Ovary (tissue), 3 donors: Measurements from ENCODE around the gene TMEM18.

Experiments
- CTCF ChIP-seq, 3 donors: fragments of 450-650 bp in 2 of 3; fragments of 200-600 bp in 1 of 3; IDR thresholded peaks; one replicate each; pipeline versions ENCODE4 v1.5.1 to v1.8.0; 2016 to 2022; ENCODE audit warnings: antibody characterized with exemption in 3 of 3, mild to moderate bottlenecking in 1 of 3
- EP300 ChIP-seq: sonication (generic); formaldehyde crosslinking; IDR thresholded peaks from one replicate; pipeline ENCODE4 v1.6.1; 2017; ENCODE audit warnings: antibody characterized with exemption
- POLR2A ChIP-seq: fragments of 450-650 bp; IDR thresholded peaks from one replicate; pipeline ENCODE4 v1.6.1; 2017; ENCODE audit warnings: antibody characterized with exemption, mild to moderate bottlenecking, moderate library complexity
- donor health status: DM: no; HTN: no; CAD: no.

- peak in 2 of 3 donors; percentile 34 to 43 for TF ChIP-seq CTCF (IDR thresholded peaks at IDR 0.05)
- no peak for TF ChIP-seq POLR2A
- no peak for TF ChIP-seq EP300
Observed at GRCh38 chr2:675982-676646, 1.1 kb downstream of the TMEM18 start.
